ENCODE results near the gene CASK.

GRCh38 chrX:41913476-41913875 lies 9.9 kb downstream of the CASK start:
- no peak for TF ChIP-seq POLR2A (IDR thresholded peaks at IDR 0.05)
- TF ChIP-seq CTCF (IDR thresholded peaks at IDR 0.05) = no peak
- no peak for TF ChIP-seq POLR2AphosphoS5 (IDR thresholded peaks at IDR 0.05)

Measured in upper lobe of left lung (tissue), 4 donors.